Stimulated activated CD8-positive, alpha-beta memory T cell treated with anti-CD3 and anti-CD28 coated beads, Interleukin-12 subunit alpha, Interleukin-12 subunit beta, amount 100 ng/mL, for 24 hours (primary cell): Measurements from ENCODE around the gene KLHL11.

Experiments used
- DNase-seq: peaks from one replicate; pipeline ENCODE4 v3.0.0-alpha.2; 2020; ENCODE audit errors: extremely low read depth

Gene KLHL11

GRCh38 chr17:41810659-41811548 lies 54.3 kb downstream of the KLHL11 start:
- DNase-seq = no peak

GRCh38 chr17:41806685-41807445 lies 58.4 kb downstream of the KLHL11 start:
- DNase-seq = no peak
